ENCODE results near the gene BST1.

- TF ChIP-seq REST (IDR thresholded peaks at IDR 0.05; ENCODE audit: low read depth) (no peak), YY1 (IDR thresholded peaks at IDR 0.05; ENCODE audit: low read depth) (no peak), TEAD4 (IDR thresholded peaks at IDR 0.05) (no peak), MAX (IDR thresholded peaks at IDR 0.05) (no peak), EP300 (IDR thresholded peaks at IDR 0.05; ENCODE audit: borderline replicate concordance) (no peak), CREB1 (IDR thresholded peaks at IDR 0.05; ENCODE audit: low read depth) (no peak), TAF1 (IDR thresholded peaks at IDR 0.05; ENCODE audit: low read depth) (no peak), RAD21 (IDR thresholded peaks at IDR 0.05; ENCODE audit: low read depth) (no peak), EGR1 (IDR thresholded peaks at IDR 0.05) (no peak), CEBPB (IDR thresholded peaks at IDR 0.05) (no peak), ZBTB7A (IDR thresholded peaks at IDR 0.05; ENCODE audit: low read depth) (no peak), TCF12 (IDR thresholded peaks at IDR 0.05; ENCODE audit: low read depth) (no peak)
Measured at GRCh38 chr4:15738877-15739276, 36.0 kb downstream of the BST1 start.
